ENCODE measurements around the gene PSME1.
"Not testable (repeated sequence)": the region's sequence is repeated elsewhere in the genome, so short reads cannot be mapped to it uniquely, and the experiment has no call there.

PSME1 gene

DNA sequence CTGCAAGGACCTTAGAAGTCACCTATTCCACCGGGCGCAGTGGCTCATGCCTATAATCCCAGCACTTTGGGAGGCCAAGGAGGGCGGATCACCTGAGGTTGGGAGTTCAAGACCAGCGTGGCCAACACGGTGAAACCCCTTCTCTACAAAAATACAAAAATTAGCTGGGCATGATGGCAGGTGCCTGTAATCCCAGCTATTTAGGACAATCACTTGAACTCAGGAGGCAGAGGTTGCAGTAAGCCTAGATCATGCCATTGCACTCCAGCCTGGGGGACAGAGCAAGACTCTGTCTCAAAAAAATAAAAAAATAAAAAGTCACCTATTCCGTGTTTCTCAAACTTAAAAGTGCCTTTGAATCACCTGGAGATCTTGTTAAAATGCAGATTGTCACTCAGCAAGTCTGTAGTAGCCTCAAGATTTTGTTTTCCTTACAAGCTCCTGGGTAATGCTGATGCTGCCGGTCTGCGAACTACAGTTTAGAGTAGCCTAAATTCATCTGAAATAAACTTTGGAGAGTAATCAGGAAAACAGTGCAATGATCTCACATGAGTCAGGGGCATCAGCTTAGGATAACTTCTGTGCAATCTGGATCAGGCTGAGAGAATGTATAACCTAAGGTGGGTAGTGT, 30.3 kb upstream of the PSME1 start:
- not testable (repeated sequence) for DNase-seq (ENCODE audit: low read depth)

DNA sequence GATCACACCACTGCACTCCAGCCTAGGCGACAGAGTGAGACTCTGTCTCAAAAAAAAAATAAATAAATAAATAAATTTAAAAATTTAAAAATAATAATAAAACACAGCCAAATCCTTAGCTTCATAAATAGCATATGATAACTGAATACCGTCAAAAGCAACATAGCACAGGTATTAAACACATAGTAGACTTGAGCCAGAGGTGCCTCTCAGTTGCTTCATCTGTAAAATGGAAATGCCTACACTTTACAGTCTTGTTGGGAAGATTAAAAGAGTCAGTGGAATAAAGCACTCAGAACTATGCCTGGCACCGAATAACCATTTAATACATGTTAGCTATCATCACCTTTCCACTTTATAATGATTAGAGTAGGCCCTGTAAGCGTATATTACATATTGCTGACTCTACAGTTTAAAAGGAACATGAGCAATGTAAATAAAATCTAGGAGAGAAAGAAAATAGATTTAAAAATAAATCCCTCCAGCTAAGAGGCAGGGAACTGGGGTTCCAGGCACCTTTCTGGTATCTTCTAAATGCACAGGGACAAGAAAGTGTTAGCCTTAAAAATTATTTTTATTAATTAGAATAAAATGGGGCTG, 29.2 kb upstream of the PSME1 start:
- DNase-seq (ENCODE audit: low read depth): no peak

DNA sequence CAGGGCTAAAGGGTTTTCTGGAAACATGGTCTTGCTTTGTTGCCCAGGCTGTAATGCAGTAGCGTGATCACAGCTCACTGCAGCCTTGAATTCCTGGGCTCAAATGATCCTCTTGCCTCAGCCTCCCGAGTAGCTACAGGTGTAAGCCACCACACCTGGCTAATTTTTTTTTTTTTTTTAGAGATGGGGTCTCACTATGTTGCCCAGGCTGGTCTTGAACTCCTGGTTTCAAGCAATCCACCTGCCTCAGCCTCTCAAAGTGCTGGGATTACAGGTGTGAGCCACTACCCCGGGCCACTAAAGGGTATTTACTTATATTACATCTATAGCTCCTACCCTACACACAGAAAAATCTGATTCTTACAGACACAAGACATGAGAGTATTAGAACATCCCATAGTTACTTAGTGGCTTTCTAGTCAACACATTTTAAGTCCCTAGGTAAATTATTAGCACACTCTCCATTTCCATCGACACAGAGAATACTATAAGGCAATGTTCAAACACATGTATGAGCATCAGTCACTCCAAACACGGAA, 27.6 kb upstream of the PSME1 start:
- no peak for DNase-seq (ENCODE audit: low read depth)

DNA sequence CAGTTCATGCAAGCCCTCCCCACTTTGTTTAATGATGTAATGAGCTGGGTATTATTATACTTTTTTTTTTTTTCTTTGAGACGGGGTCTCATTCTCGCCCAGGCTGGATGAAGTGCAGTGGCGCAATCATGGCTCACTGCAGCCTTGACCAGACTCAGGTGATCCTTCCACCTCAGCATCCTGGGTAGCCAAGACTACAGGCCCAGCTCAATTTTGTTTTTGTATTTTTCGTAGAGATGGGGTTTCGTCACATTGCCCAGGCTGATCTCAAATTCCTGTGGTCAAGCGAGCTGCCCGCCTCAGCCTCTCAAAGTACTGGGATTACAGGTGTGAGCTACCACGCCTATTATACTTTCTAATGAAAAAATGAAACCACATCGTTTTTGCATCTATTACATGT, 25.9 kb upstream of the PSME1 start:
- no peak for DNase-seq (ENCODE audit: low read depth)

DNA sequence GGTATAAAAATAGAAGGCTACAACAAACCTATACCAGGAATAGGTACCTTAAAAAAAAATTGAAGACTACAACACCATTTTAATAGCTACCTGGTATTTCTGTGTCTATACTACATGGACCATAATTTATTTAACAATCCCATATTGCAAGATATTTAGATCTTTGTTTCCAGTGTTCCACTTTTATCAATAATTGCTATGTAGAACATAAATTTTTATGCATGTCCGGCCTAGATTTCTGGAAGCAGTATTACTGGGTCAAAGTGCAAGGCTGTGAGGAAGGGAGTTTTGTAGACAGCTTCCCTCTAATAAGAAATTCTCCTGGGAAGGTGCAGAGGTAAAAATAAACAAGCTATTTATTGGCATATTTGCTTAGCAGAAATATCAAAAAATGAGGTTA, 25.5 kb upstream of the PSME1 start:
- DNase-seq (ENCODE audit: low read depth): no peak

DNA sequence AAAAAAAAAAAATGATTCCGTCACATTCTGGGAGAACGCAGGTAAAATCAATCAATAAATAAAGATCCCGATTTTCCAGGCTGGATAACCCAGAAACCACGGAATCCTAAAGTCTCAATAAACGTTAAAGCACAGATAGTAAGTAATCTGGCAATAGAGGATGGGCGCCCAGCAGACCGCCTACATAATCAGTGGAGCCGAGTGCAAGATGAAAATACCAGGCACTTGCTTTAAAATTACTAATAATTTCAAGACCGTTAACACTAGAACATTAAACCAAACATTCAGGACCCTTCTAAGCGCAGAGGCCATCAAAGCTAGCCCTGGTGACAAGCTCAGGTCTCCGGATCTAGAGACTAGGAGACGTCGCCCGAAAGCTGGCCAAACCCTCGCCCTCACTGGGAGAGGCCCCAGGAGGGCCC, 22.6 kb upstream of the PSME1 start:
- DNase-seq (ENCODE audit: low read depth): no peak

DNA sequence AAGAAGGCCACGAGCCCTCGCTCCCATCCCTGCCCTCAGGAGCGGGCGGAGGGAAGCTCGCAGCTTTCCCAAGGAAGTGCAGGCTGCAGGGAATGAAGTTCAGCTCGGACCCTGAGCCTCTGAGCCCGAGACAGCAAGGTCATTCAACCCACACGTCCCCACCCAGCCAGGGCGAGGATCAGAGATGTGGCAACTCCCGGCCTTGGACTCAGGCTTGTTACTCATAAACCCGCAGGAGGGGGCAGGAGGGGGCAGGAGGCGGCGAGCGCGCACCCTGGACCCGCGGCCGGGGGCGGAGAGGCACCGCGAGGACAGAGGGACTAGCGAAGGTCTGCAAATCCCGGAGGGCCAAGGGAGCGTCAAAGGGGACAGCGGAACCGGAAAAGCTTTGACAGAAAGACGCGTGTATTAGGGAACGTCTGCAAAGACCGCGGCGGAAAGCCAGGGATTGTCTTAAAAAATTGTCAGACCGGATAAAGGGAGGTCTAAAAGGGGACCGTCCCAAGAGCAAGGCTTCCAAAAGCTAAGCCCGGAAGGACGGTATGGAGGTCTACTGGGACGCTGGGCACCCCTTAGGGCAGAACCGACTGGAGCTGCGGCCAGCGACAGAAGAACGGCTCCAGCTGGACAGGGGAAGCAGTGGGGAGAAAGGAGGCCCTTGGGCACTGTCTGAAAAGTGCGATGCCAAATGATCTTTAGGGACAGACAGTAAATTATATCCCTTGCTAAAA, 22.0 kb upstream of the PSME1 start:
- DNase-seq (ENCODE audit: low read depth): peak; percentile 73

DNA sequence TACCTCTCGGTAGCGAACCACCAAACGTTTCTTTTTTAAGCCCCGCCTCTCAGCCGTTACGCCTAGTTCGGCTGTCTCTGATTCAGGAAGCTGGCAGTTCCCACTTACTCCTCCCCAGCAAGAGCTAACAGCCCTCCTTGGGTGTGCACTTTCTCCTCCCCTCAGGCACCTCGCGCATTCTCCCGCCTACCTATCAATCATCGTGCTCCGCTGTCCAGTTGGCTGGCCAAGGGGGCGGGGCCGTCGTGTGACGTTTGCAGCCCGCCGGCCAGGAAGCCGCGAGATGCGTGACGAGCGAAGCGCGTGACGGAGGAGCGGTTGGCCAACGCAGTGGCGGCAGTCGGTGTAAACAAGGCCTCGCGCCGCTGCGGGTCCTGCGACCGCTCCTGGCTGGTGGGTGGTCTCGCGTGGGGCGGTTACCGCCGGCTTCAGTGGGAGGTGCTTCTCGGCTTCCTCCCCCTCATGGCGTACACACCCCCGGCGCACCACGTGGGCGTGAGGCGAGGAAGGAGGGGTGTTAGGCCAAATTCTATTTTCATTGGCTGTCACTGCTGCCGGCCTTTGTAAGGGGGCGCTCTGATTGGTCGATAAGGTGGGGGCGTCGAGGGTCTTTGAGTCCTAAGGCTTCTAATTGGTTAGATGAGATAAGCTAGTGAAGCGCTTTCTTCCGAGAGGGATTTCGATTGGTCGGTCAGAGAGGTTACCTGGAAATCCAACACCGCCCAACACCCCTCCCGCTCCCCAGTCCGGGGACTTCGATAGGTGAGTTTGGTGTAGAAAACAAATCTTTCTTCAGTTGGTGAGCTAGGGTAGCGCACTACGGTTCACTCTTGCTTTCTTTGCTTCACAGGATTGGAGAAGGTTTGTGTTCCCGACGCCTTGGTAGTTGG, 21.2 kb upstream of the PSME1 start, which contains the start of the genes DCAF11 and NRL:
DCAF11 (plus strand) TSS at position 246 of the 890 bp plus-strand sequence. CDS start 818 bp downstream, outside the sequence.
NRL (minus strand) TSS at position 418 of the 890 bp plus-strand sequence. CDS start 32,101 bp downstream, outside the sequence.
- DNase-seq (ENCODE audit: low read depth): peak; percentile 100

DNA sequence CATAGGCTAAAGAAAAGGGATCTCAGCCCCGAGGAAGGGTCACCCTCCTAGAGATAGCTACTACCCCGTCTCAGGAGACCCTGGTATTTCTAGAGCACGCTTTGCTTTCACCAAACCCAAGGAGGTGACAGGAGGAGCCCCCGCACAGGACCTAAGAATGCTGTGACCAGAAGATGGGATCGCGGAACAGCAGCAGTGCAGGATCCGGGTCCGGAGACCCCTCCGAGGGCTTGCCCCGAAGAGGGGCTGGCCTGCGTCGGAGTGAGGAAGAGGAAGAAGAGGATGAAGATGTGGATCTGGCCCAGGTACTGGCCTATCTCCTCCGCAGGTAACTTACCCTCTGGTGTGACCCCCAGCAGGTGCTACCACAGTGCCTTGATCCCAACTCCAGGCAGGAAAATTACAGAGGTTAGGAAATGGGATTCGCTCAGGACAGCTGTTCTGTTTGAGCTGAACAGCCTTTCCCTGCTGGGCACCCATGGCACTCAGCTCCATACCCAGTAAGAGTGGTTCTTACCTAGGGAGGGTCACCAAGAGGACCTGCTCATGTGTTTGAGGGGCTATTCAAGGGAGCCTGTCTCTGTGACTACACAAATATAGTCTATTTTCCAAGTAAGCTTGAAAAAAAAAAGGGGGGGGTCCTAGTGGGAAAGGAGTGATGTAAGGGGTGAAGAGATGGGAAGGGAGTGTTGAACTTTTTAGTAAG, 20.4 kb upstream of the PSME1 start:
- no peak for DNase-seq (ENCODE audit: low read depth)

DNA sequence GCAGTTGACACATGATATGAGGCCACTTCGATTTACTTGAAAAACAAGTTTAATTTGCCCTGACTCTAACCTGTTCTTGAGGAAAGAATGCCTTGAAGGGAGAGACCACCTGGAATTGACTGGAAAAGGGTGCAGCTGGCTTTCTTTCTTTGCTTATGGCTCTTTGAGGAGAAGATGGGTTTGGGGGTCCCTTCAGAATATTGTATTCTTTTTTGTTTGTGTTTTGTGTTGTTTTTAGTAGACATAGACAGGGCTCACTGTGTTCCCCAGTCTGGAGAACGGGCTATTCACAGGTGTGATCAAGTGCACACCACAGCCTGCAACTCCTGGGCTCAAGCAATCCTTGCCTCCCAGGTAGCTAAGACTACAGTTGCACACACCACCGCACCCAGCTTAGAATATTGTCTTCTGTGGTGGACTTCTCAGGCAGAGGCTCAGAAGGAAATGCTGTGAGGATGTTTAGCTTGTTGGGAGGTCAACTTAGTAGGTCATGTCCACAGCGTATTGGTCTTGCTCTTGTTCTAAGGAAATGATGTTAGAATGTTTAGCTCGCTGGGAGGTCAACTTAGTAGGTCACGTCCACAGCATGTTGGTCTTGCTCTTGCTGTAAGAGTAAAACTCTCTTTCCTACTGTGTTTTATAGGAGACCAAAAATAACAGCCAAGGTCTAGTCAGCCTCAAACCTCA, 19.7 kb upstream of the PSME1 start:
- DNase-seq (ENCODE audit: low read depth): no peak

DNA sequence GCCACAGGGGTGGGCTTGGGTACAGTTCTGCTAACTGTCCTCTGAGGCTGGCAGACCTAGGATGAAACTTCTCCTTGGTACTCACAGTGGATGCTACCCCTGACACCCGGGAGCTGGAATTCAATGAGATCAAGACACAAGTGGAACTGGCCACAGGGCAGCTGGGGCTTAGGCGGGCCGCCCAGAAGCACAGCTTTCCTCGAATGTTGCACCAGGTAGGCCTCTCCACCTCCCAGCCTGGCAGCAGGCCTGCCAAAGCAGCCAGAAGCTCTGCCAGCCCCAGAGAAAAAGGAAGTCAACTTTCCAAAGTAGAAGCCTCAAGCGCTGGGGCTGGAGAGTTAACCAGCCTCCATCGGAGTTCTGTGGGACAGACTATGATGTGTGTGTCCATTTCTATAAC, 18.8 kb upstream of the PSME1 start:
- no peak for DNase-seq (ENCODE audit: low read depth)

DNA sequence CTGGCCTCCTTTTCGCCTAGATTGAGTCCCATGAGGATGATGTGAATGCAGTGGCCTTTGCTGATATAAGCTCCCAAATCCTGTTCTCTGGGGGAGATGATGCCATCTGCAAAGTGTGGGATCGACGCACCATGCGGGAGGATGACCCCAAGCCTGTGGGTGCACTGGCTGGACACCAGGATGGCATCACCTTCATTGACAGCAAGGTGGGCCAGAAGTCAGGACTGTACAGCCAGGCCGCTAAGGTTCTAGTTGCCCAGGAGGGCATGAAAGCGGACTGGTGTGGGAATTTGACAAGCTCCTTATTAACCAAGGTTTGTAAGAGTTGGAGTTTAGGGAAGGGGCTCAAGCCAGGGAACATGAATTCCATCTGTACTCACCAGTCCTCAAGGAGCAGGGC, 16.3 kb upstream of the PSME1 start:
- no peak for DNase-seq (ENCODE audit: low read depth)

DNA sequence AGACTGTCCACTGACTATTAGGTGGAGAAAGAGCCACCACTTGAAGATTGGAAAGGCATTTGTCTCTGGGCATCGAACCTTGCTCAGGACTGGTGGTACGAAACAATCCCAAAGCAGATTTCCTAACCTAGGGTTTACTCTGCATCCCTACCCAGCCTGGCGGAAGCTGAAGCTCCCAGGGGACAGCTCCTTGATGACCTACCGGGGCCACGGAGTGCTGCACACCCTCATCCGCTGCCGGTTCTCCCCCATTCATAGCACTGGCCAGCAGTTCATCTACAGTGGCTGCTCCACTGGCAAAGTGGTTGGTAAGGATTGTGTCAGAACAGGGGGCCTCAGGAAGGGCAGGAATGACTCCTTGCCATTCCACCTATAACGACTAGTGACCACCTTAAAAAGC, 14.8 kb upstream of the PSME1 start:
- DNase-seq (ENCODE audit: low read depth): no peak

DNA sequence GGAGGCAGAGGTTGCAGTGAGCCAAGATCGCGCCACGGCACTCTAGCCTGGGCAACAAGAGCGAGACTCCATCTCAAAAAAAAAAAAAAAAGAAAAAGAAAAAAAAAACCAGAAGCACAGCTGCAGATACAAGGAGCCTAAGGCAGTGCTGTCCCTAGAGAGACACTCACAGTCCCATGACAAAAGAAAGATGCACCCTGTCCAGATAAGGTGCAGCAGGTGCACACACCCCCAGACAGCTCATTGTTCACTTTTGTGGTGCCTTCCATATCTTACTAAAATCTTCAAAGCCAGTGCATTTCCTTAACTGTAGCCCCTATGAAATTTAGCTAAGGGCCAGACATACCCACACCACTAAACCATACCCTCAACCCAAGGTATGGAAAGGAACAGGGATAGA, 13.6 kb upstream of the PSME1 start:
- DNase-seq (ENCODE audit: low read depth): no peak

DNA sequence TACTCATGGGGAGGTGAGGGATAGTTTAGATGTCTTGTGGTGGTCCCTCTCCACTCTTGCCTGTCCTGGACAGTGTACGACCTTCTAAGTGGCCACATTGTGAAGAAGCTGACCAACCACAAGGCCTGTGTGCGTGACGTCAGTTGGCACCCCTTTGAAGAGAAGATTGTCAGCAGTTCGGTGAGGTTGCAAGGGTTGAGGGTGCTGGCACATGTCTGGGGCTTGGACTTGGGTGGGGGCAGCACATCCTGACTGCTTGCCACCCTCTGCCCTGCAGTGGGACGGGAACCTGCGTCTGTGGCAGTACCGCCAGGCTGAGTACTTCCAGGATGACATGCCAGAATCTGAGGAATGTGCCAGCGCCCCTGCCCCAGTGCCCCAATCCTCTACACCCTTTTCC, 13.1 kb upstream of the PSME1 start:
- DNase-seq (ENCODE audit: low read depth): no peak

DNA sequence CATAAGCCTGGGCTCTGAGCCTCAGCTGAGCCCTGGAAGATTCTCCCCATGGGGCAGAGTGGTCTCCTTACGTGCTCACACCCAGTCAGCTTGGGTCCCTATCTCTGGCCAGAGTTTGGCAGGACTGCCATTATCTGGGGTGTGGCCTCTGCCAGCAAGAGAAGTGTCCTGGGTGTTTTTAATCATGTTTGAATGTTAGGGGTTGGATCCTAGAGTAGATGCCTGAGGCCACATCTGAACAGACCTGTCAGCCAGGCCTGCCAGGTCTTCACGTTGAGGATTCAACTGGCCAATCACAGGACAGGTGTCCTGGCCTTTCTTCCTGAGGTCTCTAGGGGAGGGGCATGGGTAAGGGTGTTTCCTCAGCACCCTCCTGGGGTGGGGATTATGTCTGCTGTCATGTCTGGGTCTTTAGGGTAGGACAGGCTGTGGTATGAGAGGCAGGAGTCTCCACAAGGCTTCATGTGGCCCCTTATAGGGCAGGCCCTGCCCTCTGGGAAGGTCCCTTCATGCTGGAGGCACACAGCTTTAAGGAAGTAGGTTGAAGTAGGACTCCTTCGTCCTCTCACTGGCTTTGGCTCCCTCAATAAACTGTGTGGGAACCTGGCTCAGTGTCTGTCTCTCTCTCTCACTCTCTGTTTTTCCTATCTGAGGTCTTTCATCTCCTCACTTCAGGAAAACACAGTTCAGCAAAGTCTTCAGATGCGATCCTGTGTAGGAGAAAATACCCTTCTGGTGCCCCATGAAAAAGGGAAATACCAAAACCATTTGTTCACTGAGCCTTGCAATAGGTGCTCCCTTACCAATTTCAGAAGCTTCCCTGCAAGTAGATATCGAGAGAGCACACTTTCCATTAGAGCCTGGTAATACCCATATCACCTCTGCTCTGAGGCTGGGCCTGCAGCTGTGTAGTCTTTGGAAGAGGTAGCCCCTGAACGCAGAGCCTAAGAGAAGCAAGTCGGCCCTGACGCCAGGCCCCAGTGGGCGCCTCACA, 12.3 kb upstream of the PSME1 start:
- no peak for DNase-seq (ENCODE audit: low read depth)

DNA sequence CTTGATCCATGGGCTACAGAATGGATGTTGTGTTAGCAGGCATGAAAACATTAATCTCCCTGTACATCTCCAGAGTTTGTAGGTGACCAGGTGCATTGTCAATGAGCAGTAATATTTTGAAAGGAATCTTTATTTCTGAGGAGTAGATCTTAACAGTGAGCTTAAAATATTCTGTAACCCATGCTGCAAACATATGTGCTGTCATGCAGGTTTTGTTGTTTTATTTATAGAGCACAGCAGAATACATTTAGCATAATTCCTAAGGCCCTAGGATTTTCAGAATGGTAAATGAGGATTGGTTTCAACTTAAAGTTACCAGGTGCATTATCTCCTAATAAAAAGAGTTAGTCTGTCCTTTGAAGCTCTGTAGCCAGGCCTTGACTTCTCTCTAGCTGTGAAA, 9.1 kb upstream of the PSME1 start:
- DNase-seq (ENCODE audit: low read depth): no peak

DNA sequence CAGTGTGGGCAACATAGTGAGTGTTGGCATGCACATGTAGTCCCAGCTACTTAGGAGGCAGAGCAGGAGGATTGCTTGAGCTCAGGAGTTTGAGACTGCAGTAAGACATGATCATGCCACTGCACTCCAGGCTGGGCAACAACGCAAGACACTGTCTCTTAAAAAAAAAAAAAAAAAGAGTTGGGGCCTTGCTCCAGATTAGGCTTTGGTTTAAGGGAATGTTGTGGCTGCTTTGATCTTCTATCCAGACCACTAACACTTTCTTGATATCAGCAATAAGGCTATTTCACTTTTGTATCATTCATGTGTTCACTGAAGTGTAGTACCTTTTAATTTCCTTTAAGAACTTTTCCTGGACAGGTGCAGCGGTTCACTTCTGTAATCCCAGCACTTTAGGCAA, 8.3 kb upstream of the PSME1 start:
- no peak for DNase-seq (ENCODE audit: low read depth)

DNA sequence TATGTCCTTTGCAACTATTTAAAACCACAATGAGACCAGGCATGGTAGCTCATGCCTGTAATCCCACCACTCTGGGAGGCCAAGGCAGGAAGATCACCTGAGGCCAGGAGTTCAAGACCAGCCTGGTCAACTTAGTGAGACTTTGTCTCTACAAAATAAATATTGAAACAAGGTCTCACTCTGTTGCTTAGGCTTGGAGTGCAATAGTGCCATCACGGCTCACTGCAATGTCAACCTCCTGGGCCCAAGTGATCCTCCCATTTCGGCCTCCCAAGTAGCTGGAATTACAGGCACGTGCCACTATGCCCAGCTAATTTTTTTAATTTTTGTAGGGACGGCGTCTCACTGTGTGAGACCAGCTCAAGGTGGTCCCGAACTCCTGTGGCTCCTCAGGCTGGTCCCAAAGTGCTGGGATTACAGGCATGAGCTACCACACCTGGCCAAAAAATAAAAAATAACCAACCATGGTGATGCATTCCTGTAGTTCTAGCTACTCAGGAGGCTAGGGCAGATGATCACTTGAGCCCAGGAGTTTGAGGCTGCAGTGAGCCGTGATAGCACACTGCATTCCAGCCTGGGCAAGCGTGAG, 6.5 kb upstream of the PSME1 start:
- DNase-seq (ENCODE audit: low read depth): no peak
